Gastroesophageal sphincter (tissue), 3 donors: ENCODE results near the gene GGCT.

Experiments used
- EP300 ChIP-seq: sonication (generic); formaldehyde crosslinking; IDR thresholded peaks from one replicate; pipeline ENCODE4 v1.6.1; 2017; ENCODE audit warnings: antibody characterized with exemption, mild to moderate bottlenecking
- POLR2A ChIP-seq, 2 donors: fragments of 450-650 bp; IDR thresholded peaks; one replicate each; pipeline ENCODE4 v1.6.1; 2017; ENCODE audit warnings: antibody characterized with exemption in 2 of 2, mild to moderate bottlenecking in 2 of 2, moderate library complexity in 1 of 2
- POLR2AphosphoS5 ChIP-seq: sonication (generic); formaldehyde crosslinking; IDR thresholded peaks from one replicate; pipeline ENCODE4 v1.6.1; 2017; ENCODE audit warnings: antibody characterized with exemption
- TF ChIP-seq, protein P1 (sequence below), 4 experiments: fragments of 200-600 bp in 2 of 4; fragments of 450-650 bp in 2 of 4; sonication (generic) in 1 of 4; IDR thresholded peaks; one replicate each; pipeline ENCODE4 v1.5.1; 2017 to 2019; ENCODE audit warnings: antibody characterized with exemption in 4 of 4, mild to moderate bottlenecking in 2 of 4, moderate library complexity in 2 of 4

DNA sequence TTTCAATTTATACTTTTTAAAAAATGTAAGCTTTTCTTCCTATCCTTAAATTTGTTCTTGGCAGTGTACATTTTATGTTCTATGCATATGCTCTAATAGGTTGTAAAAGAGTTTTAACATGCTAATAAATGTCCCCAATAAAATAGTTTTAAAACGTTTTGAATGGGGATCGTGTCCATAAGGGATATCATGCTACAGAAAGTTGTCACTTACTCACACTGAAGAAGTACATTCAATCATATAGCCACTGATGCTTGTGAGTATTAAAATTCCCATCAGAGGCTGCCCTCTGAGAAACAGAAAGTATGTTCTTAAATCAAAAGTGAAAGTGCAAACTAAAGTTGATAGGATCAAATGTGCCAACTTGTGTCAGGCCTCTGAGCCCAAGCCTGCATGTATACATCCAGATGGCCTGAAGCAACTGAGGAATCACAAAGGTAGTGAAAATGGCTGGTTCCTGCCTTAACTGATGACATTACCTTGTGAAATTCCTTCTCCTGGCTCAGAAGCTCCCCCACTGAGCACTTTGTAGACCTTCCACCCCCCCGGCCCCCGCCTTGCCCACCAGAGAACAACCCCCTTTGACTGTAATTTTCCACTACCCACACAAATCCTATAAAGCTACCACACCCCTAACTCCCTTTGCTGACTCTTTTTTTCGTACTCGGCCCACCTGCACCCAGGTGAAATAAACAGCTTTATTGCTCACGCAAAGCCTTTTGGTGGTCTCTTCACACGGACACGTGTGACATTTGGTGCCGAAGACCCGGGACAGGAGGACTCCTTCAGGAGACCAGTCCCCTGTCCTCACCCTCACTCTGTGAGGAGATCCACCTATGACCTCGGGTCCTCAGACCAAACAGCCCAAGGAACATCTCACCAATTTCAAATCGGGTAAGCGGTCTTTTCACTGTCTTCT is 25.2 kb downstream of the GGCT start:
- TF ChIP-seq, protein P1, sequence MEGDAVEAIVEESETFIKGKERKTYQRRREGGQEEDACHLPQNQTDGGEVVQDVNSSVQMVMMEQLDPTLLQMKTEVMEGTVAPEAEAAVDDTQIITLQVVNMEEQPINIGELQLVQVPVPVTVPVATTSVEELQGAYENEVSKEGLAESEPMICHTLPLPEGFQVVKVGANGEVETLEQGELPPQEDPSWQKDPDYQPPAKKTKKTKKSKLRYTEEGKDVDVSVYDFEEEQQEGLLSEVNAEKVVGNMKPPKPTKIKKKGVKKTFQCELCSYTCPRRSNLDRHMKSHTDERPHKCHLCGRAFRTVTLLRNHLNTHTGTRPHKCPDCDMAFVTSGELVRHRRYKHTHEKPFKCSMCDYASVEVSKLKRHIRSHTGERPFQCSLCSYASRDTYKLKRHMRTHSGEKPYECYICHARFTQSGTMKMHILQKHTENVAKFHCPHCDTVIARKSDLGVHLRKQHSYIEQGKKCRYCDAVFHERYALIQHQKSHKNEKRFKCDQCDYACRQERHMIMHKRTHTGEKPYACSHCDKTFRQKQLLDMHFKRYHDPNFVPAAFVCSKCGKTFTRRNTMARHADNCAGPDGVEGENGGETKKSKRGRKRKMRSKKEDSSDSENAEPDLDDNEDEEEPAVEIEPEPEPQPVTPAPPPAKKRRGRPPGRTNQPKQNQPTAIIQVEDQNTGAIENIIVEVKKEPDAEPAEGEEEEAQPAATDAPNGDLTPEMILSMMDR (IDR thresholded peaks at IDR 0.05), result no peak
- no peak for TF ChIP-seq POLR2A (IDR thresholded peaks at IDR 0.05)
- no peak for TF ChIP-seq EP300
- no peak for TF ChIP-seq POLR2AphosphoS5
